NB4 (cell line): ENCODE data around the gene TRMT2B.

Experiments
- DNase-seq: peaks from one replicate; pipeline ENCODE4 v3.0.0; 2010; ENCODE audit warnings: low read depth
- H3K4me3 ChIP-seq: one replicate; pipeline ENCODE4 v1.5.1; 2011; ENCODE audit warnings: mild to moderate bottlenecking, low read depth, low read length, moderate library complexity
- CTCF ChIP-seq: IDR thresholded peaks from one replicate; pipeline ENCODE4 v1.5.1; 2012; ENCODE audit warnings: low read depth, low read length
- MAX ChIP-seq: IDR thresholded peaks from 2 replicates; pipeline ENCODE4 v1.6.1; 2011; ENCODE audit warnings: low read depth, low read length
- MYC ChIP-seq: IDR thresholded peaks from 2 replicates; pipeline ENCODE4 v1.6.1; 2011; ENCODE audit warnings: low read depth, low read length
- POLR2A ChIP-seq: IDR thresholded peaks from 2 replicates; pipeline ENCODE4 v1.6.1; 2011; ENCODE audit warnings: mild to moderate bottlenecking; ENCODE audit not compliant: insufficient read length; ENCODE audit errors: extremely low read depth

TRMT2B gene

GRCh38 chrX:100975212-100975611 is 76.7 kb downstream of the TRMT2B start:
- TF ChIP-seq MYC (no peak), MAX (no peak), CTCF (no peak), POLR2A (no peak)
- no peak for DNase-seq
- H3K4me3 ChIP-seq, result no peak overlapping the region

GRCh38 chrX:100973411-100973810 is 78.5 kb downstream of the TRMT2B start:
- no peak for DNase-seq
- no peak overlapping the region for H3K4me3 ChIP-seq
- no peak for TF ChIP-seq CTCF
- TF ChIP-seq MAX, result no peak
- TF ChIP-seq MYC, result no peak
- no peak for TF ChIP-seq POLR2A

- DNase-seq, result no peak
- H3K4me3 ChIP-seq, result no peak overlapping the region
- no peak for TF ChIP-seq MAX
- TF ChIP-seq MYC, result no peak
- no peak for TF ChIP-seq CTCF
- TF ChIP-seq POLR2A, result no peak
Observed at GRCh38 chrX:100969936-100970335, 82.0 kb downstream of the TRMT2B start.

- no peak within 1 kb of the TSS for H3K4me3 ChIP-seq
- no peak for DNase-seq
- no peak for TF ChIP-seq POLR2A
- no peak for TF ChIP-seq MAX
- TF ChIP-seq MYC, result no peak
- TF ChIP-seq CTCF, result no peak
Observed at GRCh38 chrX:100969408-100969807, 82.5 kb downstream of the TRMT2B start, which contains the start of gene ARL13A. Gene ARL13A (plus strand): TSS chrX:100969708. CDS start chrX:100973690, 3,982 bp downstream.

- TF ChIP-seq MAX (no peak), CTCF (no peak), MYC (no peak), POLR2A (no peak)
- no peak overlapping the region for H3K4me3 ChIP-seq
- no peak for DNase-seq
Observed at GRCh38 chrX:100964362-100964761, 87.5 kb downstream of the TRMT2B start.

- DNase-seq, result no peak
- H3K4me3 ChIP-seq, result no peak overlapping the region
- TF ChIP-seq MAX (no peak), CTCF (no peak)
Observed at GRCh38 chrX:100962811-100963210, 89.1 kb downstream of the TRMT2B start.
